AG04450 (cell line): Measurements from ENCODE around the gene PSD2. TPM values are rescaled to one million over a fixed set of nuclear protein-coding genes. Genes with fewer than 3 reads are reported as not detected.

Source experiments
- CTCF ChIA-PET: fragments of 300-600, 350-600 bp; formaldehyde crosslinking; extraction: SDS; loops from one replicate; lab custom pipeline; 2022; ENCODE audit warnings: antibody characterized with exemption, inconsistent platforms; lab: Charles Lee
- POLR2A ChIA-PET: fragments of 350-600 bp; formaldehyde crosslinking; extraction: SDS; loops from one replicate; lab custom pipeline; 2021; ENCODE audit warnings: antibody characterized with exemption, inconsistent platforms; lab: Yijun Ruan, JAX
- DNase-seq: peaks from one replicate; pipeline ENCODE4 v3.0.0-alpha.2; 2011; ENCODE audit warnings: low read depth, low spot score
- H3K27ac ChIP-seq: one replicate; pipeline ENCODE4 v1.5.1; 2012; ENCODE audit warnings: low read depth, low read length, control low read depth
- H3K27me3 ChIP-seq: one replicate; pipeline ENCODE4 v1.6.0; 2012; ENCODE audit warnings: low read length; ENCODE audit not compliant: control insufficient read depth, insufficient read depth
- H3K4me3 ChIP-seq: 2 replicates; pipeline ENCODE4 v1.5.1; 2011; ENCODE audit warnings: mild to moderate bottlenecking, low read depth, low read length, control low read depth
- H3K9me3 ChIP-seq: 2 replicates; pipeline ENCODE4 v1.5.1; 2012; ENCODE audit warnings: low read length; ENCODE audit not compliant: control insufficient read depth, insufficient read depth
- CTCF ChIP-seq: IDR thresholded peaks from 2 replicates; pipeline ENCODE4 v1.5.1; 2011; ENCODE audit warnings: low read depth, low read length, control low read depth, inconsistent platforms
- polyA plus RNA-seq: library from polyadenylated mRNA; depleted of rRNA; stranded (reverse); fragments of >200 nt; gene quantifications from 2 replicates; pipeline ENCODE4 v1.2.3, GENCODE V29; 2011

Gene PSD2
- polyA plus RNA-seq, 1 experiment = not detected

DNA sequence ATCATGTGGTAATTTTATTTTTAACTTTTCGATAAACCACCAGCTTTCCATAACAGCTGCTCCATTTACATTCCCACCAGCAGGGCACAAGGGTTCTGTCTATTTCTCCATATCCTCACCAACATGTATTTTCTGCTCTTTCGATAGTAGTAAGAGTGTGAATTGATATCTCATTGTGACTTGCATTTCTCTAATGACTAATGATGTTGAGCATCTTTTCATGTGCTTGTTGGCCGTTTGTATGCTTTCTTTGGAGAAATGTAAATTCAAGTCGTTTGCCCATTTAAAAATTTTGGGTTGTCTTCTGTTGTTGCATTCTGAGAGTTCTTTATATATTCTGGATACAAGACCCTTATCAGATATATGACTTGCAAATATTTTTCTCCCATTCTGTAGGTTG is 45.9 kb downstream of the PSD2 start:
- H3K27me3 ChIP-seq = peaks cover 29% of the 10 kb centered on the region
- POLR2A ChIA-PET = no interaction called here
- CTCF ChIA-PET = interaction anchor here (7.1 kb wide), 1 partner anchor 54 kb away, joined by 65 read pairs; no protein-coding TSS in a partner anchor
- no peak overlapping the region for H3K27ac ChIP-seq
- DNase-seq = no peak
- no peak overlapping the region for H3K4me3 ChIP-seq
- TF ChIP-seq CTCF = 0 out of 2 replicates have a peak, but pooled peaks have one; percentile 6
- no peaks in the 10 kb centered on the region for H3K9me3 ChIP-seq

DNA sequence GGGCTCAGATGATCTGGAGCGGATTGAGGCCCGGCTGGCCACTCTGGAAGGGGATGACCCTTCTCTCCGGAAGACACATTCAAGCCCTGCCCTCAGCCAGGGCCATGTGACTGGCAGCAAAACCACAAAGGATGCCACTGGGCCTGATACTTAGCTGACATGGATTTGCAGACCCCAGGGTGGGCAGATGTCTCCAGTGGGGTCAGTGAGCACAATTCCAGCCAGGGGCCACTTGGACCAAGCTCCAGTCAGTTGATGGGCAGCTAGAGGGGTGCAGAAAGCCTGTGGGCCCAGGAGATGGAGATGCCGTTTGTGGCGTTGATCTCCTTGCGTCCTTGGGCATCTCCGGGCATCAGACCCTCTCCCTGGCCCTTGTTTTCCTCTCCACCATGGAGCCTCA is 46.7 kb downstream of the PSD2 start:
- CTCF ChIA-PET = interaction anchor here (2.1 to 7.1 kb wide), 2 partner anchors 55 to 127 kb away, joined by 10 to 65 read pairs; no protein-coding TSS in a partner anchor
- no peak overlapping the region for H3K27ac ChIP-seq
- no peak overlapping the region for H3K4me3 ChIP-seq
- H3K27me3 ChIP-seq = peaks cover 31% of the 10 kb centered on the region
- no peak for TF ChIP-seq CTCF
- POLR2A ChIA-PET = no interaction called here
- no peaks in the 10 kb centered on the region for H3K9me3 ChIP-seq
- DNase-seq = no peak

DNA sequence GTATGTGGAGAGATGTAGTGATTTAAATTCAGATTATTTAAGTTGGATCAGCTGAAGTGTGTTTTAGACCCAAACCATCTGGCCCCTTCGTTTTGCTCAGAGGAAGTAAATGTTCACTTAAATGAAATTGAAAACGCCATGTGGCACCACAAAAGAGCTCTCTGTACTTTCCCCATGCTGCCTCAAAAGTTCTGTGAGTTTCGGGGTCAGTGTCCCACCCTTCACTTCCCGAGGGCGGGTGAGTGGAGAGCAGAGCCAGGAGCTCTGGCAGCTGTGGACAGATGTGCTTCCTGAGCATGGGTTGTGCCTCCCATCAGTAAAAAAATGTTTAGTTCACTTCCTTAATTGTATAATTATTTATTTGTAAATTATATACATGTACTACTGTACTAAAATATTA is 48.4 kb downstream of the PSD2 start:
- ChIA-PET POLR2A (no interaction called here), CTCF (interaction anchor here (2.1 to 7.1 kb wide), 2 partner anchors 57 to 125 kb away, joined by 10 to 65 read pairs; no protein-coding TSS in a partner anchor)
- peaks cover 34% of the 10 kb centered on the region for H3K27me3 ChIP-seq
- H3K27ac ChIP-seq = no peak overlapping the region
- no peaks in the 10 kb centered on the region for H3K9me3 ChIP-seq
- DNase-seq = no peak
- H3K4me3 ChIP-seq = no peak overlapping the region
- no peak for TF ChIP-seq CTCF

DNA sequence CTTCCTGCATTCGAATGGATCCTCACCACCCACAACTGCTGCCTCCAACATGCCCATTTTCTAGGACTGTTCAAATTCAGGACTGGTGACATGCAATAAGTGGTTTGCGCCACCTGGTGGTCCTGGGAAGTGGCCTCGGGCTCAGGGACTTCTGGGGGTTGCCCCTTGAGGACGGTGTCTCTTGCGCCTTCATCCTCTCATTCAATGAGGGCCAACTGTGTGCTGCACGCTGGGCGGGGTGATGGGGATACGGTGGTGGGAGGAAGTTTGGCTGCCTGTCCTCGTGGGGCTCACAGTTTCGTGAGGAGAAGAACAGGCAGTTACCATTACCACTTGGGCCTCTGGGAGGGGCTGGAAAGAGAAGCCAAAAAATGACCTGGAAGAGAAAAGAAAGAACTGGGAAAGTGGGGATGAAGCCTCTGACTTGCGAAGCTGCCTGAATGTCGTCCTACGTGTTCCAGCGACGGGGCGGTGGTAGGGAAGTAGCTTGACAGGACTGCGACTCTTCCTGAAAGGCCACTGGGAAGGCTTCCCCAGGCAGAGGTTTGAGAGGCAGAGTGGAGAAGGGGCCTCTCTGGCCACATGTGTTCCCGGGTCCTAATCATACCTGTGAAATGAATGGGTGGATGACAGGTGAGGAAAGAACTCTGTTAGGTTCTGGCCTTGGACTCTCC is 49.0 kb downstream of the PSD2 start:
- DNase-seq = peak; percentile 11
- TF ChIP-seq CTCF = peak; percentile 77
- H3K4me3 ChIP-seq = no peak overlapping the region
- H3K27ac ChIP-seq = no peak overlapping the region
- ChIA-PET POLR2A (interaction anchor here (0.6 kb wide), 1 partner anchor 63 kb away, joined by 4 read pairs; no protein-coding TSS in a partner anchor), CTCF (interaction anchor here (1.2 to 7.1 kb wide), 2 partner anchors 57 to 123 kb away, joined by 5 to 65 read pairs; no protein-coding TSS in a partner anchor)
- peaks cover 40% of the 10 kb centered on the region for H3K27me3 ChIP-seq
- no peaks in the 10 kb centered on the region for H3K9me3 ChIP-seq
